HG02588 (cell line): Measurements from ENCODE around the gene RBM6.

ENCODE experiments used
- ATAC-seq: cut with Tn5 transposase; IDR thresholded peaks from one replicate; pipeline ENCODE4 v1.9.1; 2021; ENCODE audit warnings: mild to moderate bottlenecking, moderate library complexity; ENCODE audit not compliant: unreplicated experiment

RBM6 gene

GRCh38 chr3:50124800-50125178 lies 184.8 kb downstream of the RBM6 start:
- no peak for ATAC-seq

DNA sequence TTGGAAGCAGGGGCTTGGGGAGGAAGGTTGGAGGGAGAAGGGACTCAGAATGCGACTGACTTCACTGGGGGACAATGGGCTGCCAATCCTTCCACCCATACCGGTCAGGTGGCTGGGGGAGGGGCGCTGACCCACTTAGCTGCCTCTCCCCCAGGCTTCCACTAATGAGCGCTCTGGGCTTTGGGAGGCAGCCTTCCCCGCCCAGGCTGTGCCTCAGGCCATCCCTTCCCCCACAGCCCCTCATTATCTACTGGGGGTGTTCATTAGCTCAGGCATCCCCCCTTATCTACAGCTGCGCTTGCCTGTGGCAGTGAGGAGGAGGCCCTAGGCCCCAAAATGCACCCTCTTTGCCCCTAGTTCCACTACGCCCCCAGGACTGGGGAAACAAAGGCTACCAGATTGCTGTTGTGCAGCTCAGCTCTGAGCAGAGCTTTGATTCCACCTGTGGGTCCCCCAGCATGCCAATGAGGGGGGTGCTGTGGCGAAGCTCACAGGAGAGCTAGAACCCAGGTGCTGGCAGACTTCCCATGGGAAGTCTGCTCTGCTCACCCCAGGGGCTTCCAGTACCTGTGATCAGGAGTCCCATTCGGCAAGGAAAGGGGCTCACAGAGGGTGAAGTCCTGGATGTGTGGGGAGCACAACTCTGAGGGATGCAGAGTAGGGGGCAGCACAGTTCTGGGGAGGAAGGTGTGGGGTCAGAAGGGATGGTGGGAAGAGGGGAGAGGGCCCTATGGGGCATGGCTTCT lies 185.8 kb downstream of the RBM6 start:
- ATAC-seq, result no peak

GRCh38 chr3:50126287-50127211 lies 186.6 kb downstream of the RBM6 start:
- ATAC-seq, result no peak
